ENCODE results near the gene MYBPC2.

MYBPC2 gene

GRCh38 chr19:50501186-50501567 is 68.5 kb downstream of the MYBPC2 start:
- Histone ChIP-seq H3K36me3 (ENCODE audit: low read length) (no peaks in the 10 kb centered on the region), H3K9me3 (ENCODE audit: insufficient read depth, low read length) (no peaks in the 10 kb centered on the region), H3K4me3 (ENCODE audit: insufficient read depth, low read length, poor library complexity, severe bottlenecking) (no peak overlapping the region), H3K79me2 (ENCODE audit: insufficient read depth, low read length) (no peaks in the 10 kb centered on the region), H2AFZ (ENCODE audit: low read depth, low read length, severe bottlenecking) (no peak overlapping the region), H3K27me3 (ENCODE audit: low read length) (no peaks in the 10 kb centered on the region), H4K20me1 (ENCODE audit: low read depth, low read length) (no peaks in the 10 kb centered on the region), H3K9me2 (replicated peaks; ENCODE audit: insufficient read depth, low read length) (no peaks in the 10 kb centered on the region), H3K27ac (ENCODE audit: low read depth, low read length) (no peak overlapping the region), H3K9ac (ENCODE audit: low read length) (no peak overlapping the region), H3K4me2 (ENCODE audit: low read depth, low read length, poor library complexity, severe bottlenecking) (no peak overlapping the region), H3F3A (ENCODE audit: insufficient read depth) (no peaks in the 10 kb centered on the region)
- TF ChIP-seq CTCF (IDR thresholded peaks at IDR 0.05; ENCODE audit: insufficient read depth, low read length, poor library complexity, severe bottlenecking) = no peak
- no peak for TF ChIP-seq EZH2phosphoT487 (conservative IDR thresholded peaks at IDR 0.05; ENCODE audit: low read length)

DNA sequence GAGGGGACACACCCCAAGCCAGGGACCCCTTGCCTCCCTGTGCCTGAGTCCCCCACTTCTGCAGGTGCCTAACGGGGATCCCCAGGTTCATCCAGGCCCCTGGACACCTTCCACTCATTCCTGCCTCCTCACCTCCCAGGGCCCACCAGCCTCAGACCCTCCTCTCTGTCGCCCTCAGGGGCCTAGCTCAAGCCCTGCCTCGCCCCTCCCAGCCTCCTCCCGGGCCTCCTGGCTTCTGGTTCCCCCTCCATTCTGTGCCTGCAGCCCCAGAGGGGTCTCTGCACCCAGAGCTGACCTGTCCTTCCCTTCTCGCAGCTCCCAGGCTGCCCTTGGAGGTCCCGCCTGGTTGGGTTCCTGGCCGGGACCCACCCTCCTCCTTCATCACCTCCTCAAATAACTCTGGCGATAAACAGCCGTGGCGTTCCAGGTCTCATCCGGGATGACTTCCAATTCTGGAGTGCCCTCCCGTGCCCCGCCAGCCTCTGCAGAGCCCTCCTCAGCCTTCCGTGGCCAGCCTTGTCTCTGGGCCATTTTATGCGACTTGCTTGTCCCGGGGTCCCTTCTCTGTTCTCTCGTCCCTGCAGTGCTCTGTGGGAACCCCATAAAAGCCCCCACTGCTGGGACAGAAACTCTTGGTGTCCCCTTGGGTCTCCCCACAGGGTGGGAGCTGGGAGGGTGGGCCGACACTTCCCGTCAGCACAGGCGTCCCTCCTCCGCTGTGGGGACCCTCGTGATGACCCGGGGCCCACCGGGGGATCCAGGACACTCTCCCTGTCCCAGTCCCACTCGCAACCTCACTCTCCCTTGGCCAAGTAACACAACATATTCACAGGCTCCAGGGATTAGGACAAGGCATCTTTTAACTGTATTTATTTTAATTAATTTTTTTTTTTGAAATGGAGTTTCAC is 69.1 kb downstream of the MYBPC2 start:
- Histone ChIP-seq H3K27me3 (ENCODE audit: low read length) (no peaks in the 10 kb centered on the region), H3K9me3 (ENCODE audit: insufficient read depth, low read length) (no peaks in the 10 kb centered on the region), H3K79me2 (ENCODE audit: insufficient read depth, low read length) (no peaks in the 10 kb centered on the region), H3F3A (ENCODE audit: insufficient read depth) (no peaks in the 10 kb centered on the region), H3K27ac (ENCODE audit: low read depth, low read length) (no peak overlapping the region), H3K9me2 (replicated peaks; ENCODE audit: insufficient read depth, low read length) (no peaks in the 10 kb centered on the region), H3K4me2 (ENCODE audit: low read depth, low read length, poor library complexity, severe bottlenecking) (no peak overlapping the region), H4K20me1 (ENCODE audit: low read depth, low read length) (no peaks in the 10 kb centered on the region), H3K9ac (ENCODE audit: low read length) (no peak overlapping the region), H3K4me3 (ENCODE audit: insufficient read depth, low read length, poor library complexity, severe bottlenecking) (no peak overlapping the region), H3K36me3 (ENCODE audit: low read length) (no peaks in the 10 kb centered on the region), H2AFZ (ENCODE audit: low read depth, low read length, severe bottlenecking) (no peak overlapping the region)
- no peak for TF ChIP-seq EZH2phosphoT487 (conservative IDR thresholded peaks at IDR 0.05; ENCODE audit: low read length)
- no peak for TF ChIP-seq CTCF (IDR thresholded peaks at IDR 0.05; ENCODE audit: insufficient read depth, low read length, poor library complexity, severe bottlenecking)

- no peaks in the 10 kb centered on the region for H3K79me2 ChIP-seq (ENCODE audit: insufficient read depth, low read length)
- H3K9ac ChIP-seq (ENCODE audit: low read length) = no peak overlapping the region
- H4K20me1 ChIP-seq (ENCODE audit: low read depth, low read length) = no peaks in the 10 kb centered on the region
- no peak overlapping the region for H2AFZ ChIP-seq (ENCODE audit: low read depth, low read length, severe bottlenecking)
- no peaks in the 10 kb centered on the region for H3K9me2 ChIP-seq (replicated peaks; ENCODE audit: insufficient read depth, low read length)
- H3K27ac ChIP-seq (ENCODE audit: low read depth, low read length) = no peak overlapping the region
- no peak overlapping the region for H3K4me2 ChIP-seq (ENCODE audit: low read depth, low read length, poor library complexity, severe bottlenecking)
- no peak overlapping the region for H3K4me3 ChIP-seq (ENCODE audit: insufficient read depth, low read length, poor library complexity, severe bottlenecking)
- H3K36me3 ChIP-seq (ENCODE audit: low read length) = no peaks in the 10 kb centered on the region
- H3K9me3 ChIP-seq (ENCODE audit: insufficient read depth, low read length) = no peaks in the 10 kb centered on the region
- H3F3A ChIP-seq (ENCODE audit: insufficient read depth) = no peaks in the 10 kb centered on the region
- H3K27me3 ChIP-seq (ENCODE audit: low read length) = no peaks in the 10 kb centered on the region
- TF ChIP-seq EZH2phosphoT487 (conservative IDR thresholded peaks at IDR 0.05; ENCODE audit: low read length) (no peak), CTCF (IDR thresholded peaks at IDR 0.05; ENCODE audit: insufficient read depth, low read length, poor library complexity, severe bottlenecking) (no peak)
Observed at GRCh38 chr19:50505856-50506611, 73.3 kb downstream of the MYBPC2 start.
